ENCODE results near the gene SMARCAD1. TPM values are rescaled to one million over a fixed set of nuclear protein-coding genes. Genes with fewer than 3 reads are reported as not detected.

SMARCAD1 gene
- 24.4 to 30.5 TPM (median 26.1 TPM) in 3 replicates for total RNA-seq
- long read RNA-seq, full-length matches to known transcripts = 24 of 33 reads
- long read RNA-seq, partial matches to known transcripts = 3 of 33 reads
- long read RNA-seq, other reads (novel, unspliced or antisense) = 6 of 33 reads

GRCh38 chr4:94207469-94208224 is at the start of gene SMARCAD1:
Gene SMARCAD1 (plus strand): TSS chr4:94207865. CDS start chr4:94208395, 530 bp downstream.
- Mint-ChIP-seq H3K4me1 (ENCODE audit: low read depth) (peaks cover 26% of the 10 kb centered on the region), H3K9me3 (ENCODE audit: low read depth) (peaks cover 4% of the 10 kb centered on the region), H3K27ac (ENCODE audit: unreplicated experiment) (peak within 1 kb of the TSS; percentile 99)

GRCh38 chr4:94158883-94159282 is 48.8 kb upstream of the SMARCAD1 start:
- Mint-ChIP-seq H3K27ac (ENCODE audit: unreplicated experiment) (no peak overlapping the region), H3K4me1 (ENCODE audit: low read depth) (no peaks in the 10 kb centered on the region), H3K9me3 (ENCODE audit: low read depth) (peaks cover 2% of the 10 kb centered on the region), H3K27me3 (ENCODE audit: low read depth) (no peaks in the 10 kb centered on the region), H3K4me3 (ENCODE audit: unreplicated experiment) (no peak overlapping the region), H3K36me3 (ENCODE audit: low read depth) (no peaks in the 10 kb centered on the region)
- no peak for TF ChIP-seq CTCF (IDR thresholded peaks at IDR 0.05)
- no peak for DNase-seq (ENCODE audit: low spot score)

More at GRCh38 chr4:94207469-94208224, at the start of gene SMARCAD1:
- peak within 1 kb of the TSS; percentile 89 for H3K4me3 Mint-ChIP-seq (ENCODE audit: unreplicated experiment)
- TF ChIP-seq CTCF (IDR thresholded peaks at IDR 0.05) = peak; percentile 17
- H3K36me3 Mint-ChIP-seq (ENCODE audit: low read depth) = peaks cover 10% of the 10 kb centered on the region
- H3K27me3 Mint-ChIP-seq (ENCODE audit: low read depth) = no peaks in the 10 kb centered on the region
- DNase-seq (ENCODE audit: low spot score) = peak; percentile 93

GRCh38 chr4:94159790-94160189 is 47.9 kb upstream of the SMARCAD1 start:
- no peak for TF ChIP-seq CTCF (IDR thresholded peaks at IDR 0.05)
- Mint-ChIP-seq H3K36me3 (ENCODE audit: low read depth) (no peaks in the 10 kb centered on the region), H3K4me1 (ENCODE audit: low read depth) (no peaks in the 10 kb centered on the region), H3K4me3 (ENCODE audit: unreplicated experiment) (no peak overlapping the region), H3K9me3 (ENCODE audit: low read depth) (no peaks in the 10 kb centered on the region), H3K27ac (ENCODE audit: unreplicated experiment) (no peak overlapping the region), H3K27me3 (ENCODE audit: low read depth) (no peaks in the 10 kb centered on the region)
- no peak for DNase-seq (ENCODE audit: low spot score)

GRCh38 chr4:94160774-94161173 is 46.9 kb upstream of the SMARCAD1 start:
- TF ChIP-seq CTCF (IDR thresholded peaks at IDR 0.05) = no peak
- Mint-ChIP-seq H3K36me3 (ENCODE audit: low read depth) (no peaks in the 10 kb centered on the region), H3K27me3 (ENCODE audit: low read depth) (no peaks in the 10 kb centered on the region), H3K4me3 (ENCODE audit: unreplicated experiment) (no peak overlapping the region), H3K27ac (ENCODE audit: unreplicated experiment) (no peak overlapping the region), H3K9me3 (ENCODE audit: low read depth) (no peaks in the 10 kb centered on the region), H3K4me1 (ENCODE audit: low read depth) (no peaks in the 10 kb centered on the region)
- DNase-seq (ENCODE audit: low spot score) = no peak

- H3K4me1 Mint-ChIP-seq (ENCODE audit: low read depth) = peaks cover 3% of the 10 kb centered on the region
- DNase-seq (ENCODE audit: low spot score) = no peak
- H3K36me3 Mint-ChIP-seq (ENCODE audit: low read depth) = no peaks in the 10 kb centered on the region
- no peaks in the 10 kb centered on the region for H3K9me3 Mint-ChIP-seq (ENCODE audit: low read depth)
- no peak overlapping the region for H3K4me3 Mint-ChIP-seq (ENCODE audit: unreplicated experiment)
- no peak for TF ChIP-seq CTCF (IDR thresholded peaks at IDR 0.05)
- no peak overlapping the region for H3K27ac Mint-ChIP-seq (ENCODE audit: unreplicated experiment)
- no peaks in the 10 kb centered on the region for H3K27me3 Mint-ChIP-seq (ENCODE audit: low read depth)
Observed at GRCh38 chr4:94165256-94165655, 42.4 kb upstream of the SMARCAD1 start.
